Measurements from ENCODE around the gene CDH9.

The CDH9 gene

GRCh38 chr5:26883375-26883774 is 155.0 kb downstream of the CDH9 start:
- H3K4me3 ChIP-seq (ENCODE audit: low read depth, low read length), result no peak overlapping the region
- TF ChIP-seq CTCF (IDR thresholded peaks at IDR 0.05; ENCODE audit: low read depth, low read length, missing control alignments), result no peak
- no peaks in the 10 kb centered on the region for H3K27me3 ChIP-seq (replicated peaks)
- DNase-seq, result no peak
- in situ Hi-C loops (cut with HindIII; ENCODE audit: low pct_ligation_motif_present, low sequenced_read_pairs), result no loop called here
- no peak overlapping the region for H3K27ac ChIP-seq
- no peaks in the 10 kb centered on the region for H3K36me3 ChIP-seq (replicated peaks)

GRCh38 chr5:26881901-26882300 is 156.5 kb downstream of the CDH9 start:
- in situ Hi-C loops (cut with HindIII; ENCODE audit: low pct_ligation_motif_present, low sequenced_read_pairs), result no loop called here
- H3K4me3 ChIP-seq (ENCODE audit: low read depth, low read length), result no peak overlapping the region
- no peak overlapping the region for H3K27ac ChIP-seq
- no peak for TF ChIP-seq CTCF (IDR thresholded peaks at IDR 0.05; ENCODE audit: low read depth, low read length, missing control alignments)
- H3K27me3 ChIP-seq (replicated peaks), result no peaks in the 10 kb centered on the region
- H3K36me3 ChIP-seq (replicated peaks), result no peaks in the 10 kb centered on the region
- no peak for DNase-seq

GRCh38 chr5:26877154-26877553 is 161.2 kb downstream of the CDH9 start:
- no peak overlapping the region for H3K27ac ChIP-seq
- H3K27me3 ChIP-seq (replicated peaks), result no peaks in the 10 kb centered on the region
- H3K36me3 ChIP-seq (replicated peaks), result no peaks in the 10 kb centered on the region
- no peak for TF ChIP-seq CTCF (IDR thresholded peaks at IDR 0.05; ENCODE audit: low read depth, low read length, missing control alignments)
- H3K4me3 ChIP-seq (ENCODE audit: low read depth, low read length), result no peak overlapping the region
- DNase-seq, result no peak
- in situ Hi-C loops (cut with HindIII; ENCODE audit: low pct_ligation_motif_present, low sequenced_read_pairs), result no loop called here

GRCh38 chr5:26872337-26872736 is 166.0 kb downstream of the CDH9 start:
- Histone ChIP-seq H3K36me3 (replicated peaks) (no peaks in the 10 kb centered on the region), H3K27me3 (replicated peaks) (no peaks in the 10 kb centered on the region), H3K4me3 (ENCODE audit: low read depth, low read length) (no peak overlapping the region), H3K27ac (no peak overlapping the region)
- TF ChIP-seq CTCF (IDR thresholded peaks at IDR 0.05; ENCODE audit: low read depth, low read length, missing control alignments), result no peak
- in situ Hi-C loops (cut with HindIII; ENCODE audit: low pct_ligation_motif_present, low sequenced_read_pairs), result no loop called here
- DNase-seq, result no peak

GRCh38 chr5:26869781-26870180 is 168.6 kb downstream of the CDH9 start:
- no peak overlapping the region for H3K27ac ChIP-seq
- DNase-seq, result no peak
- TF ChIP-seq CTCF (IDR thresholded peaks at IDR 0.05; ENCODE audit: low read depth, low read length, missing control alignments), result no peak
- H3K27me3 ChIP-seq (replicated peaks), result no peaks in the 10 kb centered on the region
- no peak overlapping the region for H3K4me3 ChIP-seq (ENCODE audit: low read depth, low read length)
- in situ Hi-C loops (cut with HindIII; ENCODE audit: low pct_ligation_motif_present, low sequenced_read_pairs), result no loop called here
- H3K36me3 ChIP-seq (replicated peaks), result no peaks in the 10 kb centered on the region

GRCh38 chr5:26868504-26868903 is 169.9 kb downstream of the CDH9 start:
- H3K27me3 ChIP-seq (replicated peaks), result no peaks in the 10 kb centered on the region

More at GRCh38 chr5:26868504-26868903, 169.9 kb downstream of the CDH9 start:
- TF ChIP-seq CTCF (IDR thresholded peaks at IDR 0.05; ENCODE audit: low read depth, low read length, missing control alignments), result no peak
- Histone ChIP-seq H3K27ac (no peak overlapping the region), H3K4me3 (ENCODE audit: low read depth, low read length) (no peak overlapping the region), H3K36me3 (replicated peaks) (no peaks in the 10 kb centered on the region)
- in situ Hi-C loops (cut with HindIII; ENCODE audit: low pct_ligation_motif_present, low sequenced_read_pairs), result no loop called here
- no peak for DNase-seq
